ENCODE data around the gene DNM3. TPM values are rescaled to one million over a fixed set of nuclear protein-coding genes. Genes with fewer than 3 reads are reported as not detected.

Gene DNM3
- polyA plus RNA-seq, 2 donors = 0.53 to 0.76 TPM

DNA sequence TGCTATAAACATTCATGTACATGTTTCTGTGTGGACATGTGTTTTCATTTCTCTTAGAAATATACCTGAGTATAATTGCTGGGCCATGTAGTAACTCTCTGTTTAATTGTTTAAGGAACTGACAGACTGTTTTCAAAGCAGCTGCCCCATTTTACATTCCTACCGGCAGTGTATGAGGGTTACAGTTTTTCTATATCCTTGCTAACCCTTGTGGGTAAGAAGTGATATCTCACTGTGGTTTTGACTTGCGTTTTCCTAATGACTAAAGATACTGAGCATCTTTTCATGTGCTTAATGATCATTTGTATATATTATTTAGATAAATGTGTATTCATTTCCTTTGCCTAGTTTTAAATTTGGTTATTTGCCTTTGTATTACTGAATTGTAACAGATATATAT lies 81.7 kb downstream of the DNM3 start:
- Histone ChIP-seq H3K36me3 (ENCODE audit: control insufficient read depth in 2 of 2, insufficient read depth in 2 of 2, low read length in 1 of 2) (no peaks in the 10 kb centered on the region), H3K9me3 (ENCODE audit: control insufficient read depth in 2 of 2, insufficient read depth in 1 of 2, low read depth in 1 of 2, low read length in 1 of 2) (no peaks in the 10 kb centered on the region), H3K4me1 (ENCODE audit: control insufficient read depth in 2 of 2, insufficient read depth in 2 of 2, low read length in 1 of 2) (no peaks in the 10 kb centered on the region), H3K27ac (ENCODE audit: low read depth in 2 of 2, low read length in 1 of 2) (no peak overlapping the region), H3K4me3 (ENCODE audit: low read depth in 1 of 2, low read length in 2 of 2) (no peak overlapping the region), H3K27me3 (ENCODE audit: control insufficient read depth in 1 of 2, insufficient read depth in 2 of 2, low read length in 2 of 2) (no peaks in the 10 kb centered on the region)
- 64 to 70% methylated on average over 2 of the region's 2 CpGs for WGBS, 2 donors

DNA sequence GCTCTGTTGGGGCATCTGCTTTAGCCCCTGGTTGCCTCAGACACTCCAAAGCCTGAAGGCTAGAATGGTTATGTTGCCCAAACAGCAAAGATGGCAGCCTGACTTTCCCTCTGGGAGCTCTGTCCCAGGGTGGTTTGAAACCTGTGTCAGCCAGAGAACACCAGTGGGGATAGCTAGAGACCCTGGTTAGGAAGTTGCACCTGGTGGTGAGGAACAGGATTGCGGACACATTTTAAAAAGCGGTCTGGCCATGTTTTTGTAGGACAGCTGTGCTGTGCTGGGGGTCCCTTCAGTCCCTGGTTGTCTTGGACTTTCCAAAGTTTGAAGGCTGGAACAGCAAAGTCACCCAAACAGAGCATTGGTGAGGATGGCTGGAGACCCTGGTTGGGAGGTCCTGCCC lies 87.8 kb downstream of the DNM3 start:
- Histone ChIP-seq H3K4me3 (ENCODE audit: low read depth in 1 of 2, low read length in 2 of 2) (no peak overlapping the region), H3K4me1 (ENCODE audit: control insufficient read depth in 2 of 2, insufficient read depth in 2 of 2, low read length in 1 of 2) (no peaks in the 10 kb centered on the region), H3K9me3 (ENCODE audit: control insufficient read depth in 2 of 2, insufficient read depth in 1 of 2, low read depth in 1 of 2, low read length in 1 of 2) (no peaks in the 10 kb centered on the region), H3K27ac (ENCODE audit: low read depth in 2 of 2, low read length in 1 of 2) (no peak overlapping the region), H3K36me3 (ENCODE audit: control insufficient read depth in 2 of 2, insufficient read depth in 2 of 2, low read length in 1 of 2) (no peaks in the 10 kb centered on the region), H3K27me3 (ENCODE audit: control insufficient read depth in 1 of 2, insufficient read depth in 2 of 2, low read length in 2 of 2) (no peaks in the 10 kb centered on the region)
- WGBS, 2 donors = 95 to 98% methylated on average over 2 of the region's 2 CpGs

DNA sequence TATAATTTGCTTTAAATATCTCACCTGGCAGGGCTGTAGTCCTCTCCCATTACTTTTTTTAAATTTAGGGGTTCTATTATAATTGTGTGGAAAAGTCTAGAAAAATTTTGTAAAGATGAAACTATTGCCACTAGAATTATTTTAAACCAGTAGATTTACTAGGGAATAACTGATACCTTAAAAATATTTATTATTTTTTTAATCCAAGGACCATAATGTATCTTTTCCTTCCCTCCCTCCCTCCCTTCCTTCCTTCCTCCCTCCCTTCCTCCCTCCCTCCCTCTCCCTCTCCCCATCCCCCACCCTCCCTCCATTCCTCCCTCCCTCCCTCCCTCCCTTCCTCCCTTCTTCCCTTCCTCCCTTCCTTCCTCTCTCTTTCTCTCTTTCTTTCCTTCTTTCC lies 90.5 kb downstream of the DNM3 start:
- Histone ChIP-seq H3K27me3 (ENCODE audit: control insufficient read depth in 1 of 2, insufficient read depth in 2 of 2, low read length in 2 of 2) (no peaks in the 10 kb centered on the region), H3K27ac (ENCODE audit: low read depth in 2 of 2, low read length in 1 of 2) (no peak overlapping the region), H3K9me3 (ENCODE audit: control insufficient read depth in 2 of 2, insufficient read depth in 1 of 2, low read depth in 1 of 2, low read length in 1 of 2) (no peaks in the 10 kb centered on the region), H3K4me1 (ENCODE audit: control insufficient read depth in 2 of 2, insufficient read depth in 2 of 2, low read length in 1 of 2) (no peaks in the 10 kb centered on the region), H3K4me3 (ENCODE audit: low read depth in 1 of 2, low read length in 2 of 2) (no peak overlapping the region), H3K36me3 (ENCODE audit: control insufficient read depth in 2 of 2, insufficient read depth in 2 of 2, low read length in 1 of 2) (no peaks in the 10 kb centered on the region)

DNA sequence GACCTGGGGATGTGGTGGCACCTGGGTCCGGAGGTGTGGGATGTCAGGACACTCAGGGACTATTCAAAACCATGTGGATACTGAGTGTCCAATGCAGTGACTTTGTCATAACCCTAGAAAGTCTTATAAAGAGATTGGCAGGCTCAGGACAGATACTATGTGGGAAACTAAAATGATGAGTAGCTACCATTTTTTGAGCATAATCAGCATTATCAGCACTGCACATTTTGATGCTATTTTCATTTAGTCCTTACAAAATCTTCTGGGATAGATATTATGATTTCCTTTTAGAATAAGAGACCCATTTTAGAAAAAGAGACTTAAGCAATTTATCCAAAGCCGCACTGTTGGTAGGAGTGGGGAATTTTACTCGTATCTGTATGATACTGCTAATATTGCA lies 93.4 kb downstream of the DNM3 start:
- no peaks in the 10 kb centered on the region for H3K36me3 ChIP-seq (ENCODE audit: control insufficient read depth in 2 of 2, insufficient read depth in 2 of 2, low read length in 1 of 2)
- no peak overlapping the region for H3K27ac ChIP-seq (ENCODE audit: low read depth in 2 of 2, low read length in 1 of 2)
- H3K27me3 ChIP-seq (ENCODE audit: control insufficient read depth in 1 of 2, insufficient read depth in 2 of 2, low read length in 2 of 2) = no peaks in the 10 kb centered on the region
- no peak overlapping the region for H3K4me3 ChIP-seq (ENCODE audit: low read depth in 1 of 2, low read length in 2 of 2)
- H3K9me3 ChIP-seq (ENCODE audit: control insufficient read depth in 2 of 2, insufficient read depth in 1 of 2, low read depth in 1 of 2, low read length in 1 of 2) = no peaks in the 10 kb centered on the region
- H3K4me1 ChIP-seq (ENCODE audit: control insufficient read depth in 2 of 2, insufficient read depth in 2 of 2, low read length in 1 of 2) = no peaks in the 10 kb centered on the region
- WGBS, 2 donors = 68 to 79% methylated on average over 3 of the region's 3 CpGs

DNA sequence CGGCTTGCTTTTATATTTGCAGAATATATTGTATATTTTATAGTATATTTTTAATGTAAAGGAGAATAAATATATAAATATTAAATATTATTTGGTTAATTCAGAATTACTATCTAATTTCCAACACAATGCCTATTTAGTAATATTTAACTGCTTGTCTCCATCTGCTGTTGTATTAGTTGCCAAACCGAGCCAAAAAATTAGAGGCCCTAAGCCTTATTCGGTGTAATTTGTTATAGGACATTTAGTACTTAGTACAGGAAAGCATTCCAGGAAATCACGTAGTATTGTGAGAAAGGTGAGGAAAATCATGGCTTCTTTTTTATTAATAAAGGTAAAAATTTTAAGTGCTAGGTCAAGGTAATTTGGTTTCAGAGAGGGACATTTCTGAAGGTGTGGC lies 93.8 kb downstream of the DNM3 start:
- WGBS, 2 donors = 91 to 96% methylated on average over 4 of the region's 4 CpGs

DNA sequence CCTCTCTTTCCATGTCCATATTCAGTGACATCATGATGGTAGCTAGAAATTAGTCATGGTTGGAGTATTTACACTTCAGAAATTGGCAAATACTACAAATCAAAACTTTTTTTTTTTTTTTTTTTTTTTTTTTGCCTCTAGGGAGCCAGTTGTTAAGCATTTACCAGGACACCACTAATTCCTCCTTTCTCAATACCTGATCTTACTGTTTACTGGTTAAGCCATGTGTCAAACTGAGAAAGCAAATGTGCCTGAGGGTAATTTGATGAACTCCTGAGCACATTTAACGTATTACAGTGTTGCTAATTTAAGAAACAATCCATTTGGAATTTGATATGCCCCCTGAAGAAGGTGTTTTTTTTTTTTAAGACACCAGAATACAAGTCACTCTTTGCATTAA lies 94.4 kb downstream of the DNM3 start:
- Histone ChIP-seq H3K9me3 (ENCODE audit: control insufficient read depth in 2 of 2, insufficient read depth in 1 of 2, low read depth in 1 of 2, low read length in 1 of 2) (no peaks in the 10 kb centered on the region), H3K27ac (ENCODE audit: low read depth in 2 of 2, low read length in 1 of 2) (no peak overlapping the region), H3K27me3 (ENCODE audit: control insufficient read depth in 1 of 2, insufficient read depth in 2 of 2, low read length in 2 of 2) (no peaks in the 10 kb centered on the region), H3K36me3 (ENCODE audit: control insufficient read depth in 2 of 2, insufficient read depth in 2 of 2, low read length in 1 of 2) (no peaks in the 10 kb centered on the region), H3K4me1 (ENCODE audit: control insufficient read depth in 2 of 2, insufficient read depth in 2 of 2, low read length in 1 of 2) (no peaks in the 10 kb centered on the region), H3K4me3 (ENCODE audit: low read depth in 1 of 2, low read length in 2 of 2) (no peak overlapping the region)
- WGBS, 2 donors = 56 to 70% methylated on average over 1 of the region's 1 CpG

More for the DNA sequence above, 93.8 kb downstream of the DNM3 start:
- H3K4me1 ChIP-seq (ENCODE audit: control insufficient read depth in 2 of 2, insufficient read depth in 2 of 2, low read length in 1 of 2) = no peaks in the 10 kb centered on the region
- H3K27ac ChIP-seq (ENCODE audit: low read depth in 2 of 2, low read length in 1 of 2) = no peak overlapping the region
- H3K4me3 ChIP-seq (ENCODE audit: low read depth in 1 of 2, low read length in 2 of 2) = no peak overlapping the region
- H3K36me3 ChIP-seq (ENCODE audit: control insufficient read depth in 2 of 2, insufficient read depth in 2 of 2, low read length in 1 of 2) = no peaks in the 10 kb centered on the region
- no peaks in the 10 kb centered on the region for H3K27me3 ChIP-seq (ENCODE audit: control insufficient read depth in 1 of 2, insufficient read depth in 2 of 2, low read length in 2 of 2)
- no peaks in the 10 kb centered on the region for H3K9me3 ChIP-seq (ENCODE audit: control insufficient read depth in 2 of 2, insufficient read depth in 1 of 2, low read depth in 1 of 2, low read length in 1 of 2)

DNA sequence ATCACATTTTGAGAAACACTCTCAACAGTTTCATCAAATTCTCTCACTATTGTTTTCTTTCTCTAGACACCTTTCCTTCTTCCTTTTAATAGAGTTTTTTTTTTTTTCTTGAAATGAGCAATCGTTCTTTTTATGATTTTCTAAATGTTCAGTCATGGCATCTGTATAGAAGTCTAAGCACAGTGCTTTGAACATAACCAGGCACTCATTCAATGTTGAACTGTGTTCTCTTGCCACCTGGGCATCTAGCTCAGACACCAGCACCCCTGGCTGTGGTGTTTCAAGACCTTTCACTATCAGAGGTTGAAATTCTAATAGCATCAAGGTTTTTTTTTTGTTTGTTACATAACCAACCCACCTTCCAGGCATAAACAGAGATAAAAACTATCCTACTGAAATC lies 96.6 kb downstream of the DNM3 start:
- H3K4me3 ChIP-seq (ENCODE audit: low read depth in 1 of 2, low read length in 2 of 2) = no peak overlapping the region
- 52 to 57% methylated on average over 1 of the region's 1 CpG for WGBS, 2 donors
- H3K9me3 ChIP-seq (ENCODE audit: control insufficient read depth in 2 of 2, insufficient read depth in 1 of 2, low read depth in 1 of 2, low read length in 1 of 2) = no peaks in the 10 kb centered on the region

DNA sequence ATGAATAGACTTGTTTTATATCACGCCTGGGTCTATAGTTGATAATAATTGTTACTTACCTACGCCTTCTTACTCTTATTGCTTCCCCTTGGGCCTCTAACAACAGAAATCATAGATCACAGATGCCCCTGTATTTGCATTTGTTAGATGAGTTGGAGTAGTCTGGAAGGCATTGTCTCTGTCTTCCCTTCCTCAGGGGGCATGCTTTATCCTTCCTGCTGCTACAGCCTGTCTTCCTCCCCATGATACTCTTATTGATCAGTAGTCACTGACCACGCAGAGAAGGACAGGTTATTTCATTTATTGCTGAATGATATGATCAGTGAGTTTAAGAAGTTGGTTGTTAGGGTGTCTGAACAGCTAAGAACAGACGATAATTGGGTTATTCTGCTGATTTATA lies 98.4 kb downstream of the DNM3 start:
- Histone ChIP-seq H3K27ac (ENCODE audit: low read depth in 2 of 2, low read length in 1 of 2) (no peak overlapping the region), H3K27me3 (ENCODE audit: control insufficient read depth in 1 of 2, insufficient read depth in 2 of 2, low read length in 2 of 2) (no peaks in the 10 kb centered on the region), H3K36me3 (ENCODE audit: control insufficient read depth in 2 of 2, insufficient read depth in 2 of 2, low read length in 1 of 2) (no peaks in the 10 kb centered on the region), H3K4me1 (ENCODE audit: control insufficient read depth in 2 of 2, insufficient read depth in 2 of 2, low read length in 1 of 2) (no peaks in the 10 kb centered on the region), H3K9me3 (ENCODE audit: control insufficient read depth in 2 of 2, insufficient read depth in 1 of 2, low read depth in 1 of 2, low read length in 1 of 2) (no peaks in the 10 kb centered on the region), H3K4me3 (ENCODE audit: low read depth in 1 of 2, low read length in 2 of 2) (no peak overlapping the region)
- 75 to 76% methylated on average over 4 of the region's 4 CpGs for WGBS, 2 donors

More for the DNA sequence above, 96.6 kb downstream of the DNM3 start:
- Histone ChIP-seq H3K36me3 (ENCODE audit: control insufficient read depth in 2 of 2, insufficient read depth in 2 of 2, low read length in 1 of 2) (no peaks in the 10 kb centered on the region), H3K4me1 (ENCODE audit: control insufficient read depth in 2 of 2, insufficient read depth in 2 of 2, low read length in 1 of 2) (no peaks in the 10 kb centered on the region), H3K27me3 (ENCODE audit: control insufficient read depth in 1 of 2, insufficient read depth in 2 of 2, low read length in 2 of 2) (no peaks in the 10 kb centered on the region), H3K27ac (ENCODE audit: low read depth in 2 of 2, low read length in 1 of 2) (no peak overlapping the region)

DNA sequence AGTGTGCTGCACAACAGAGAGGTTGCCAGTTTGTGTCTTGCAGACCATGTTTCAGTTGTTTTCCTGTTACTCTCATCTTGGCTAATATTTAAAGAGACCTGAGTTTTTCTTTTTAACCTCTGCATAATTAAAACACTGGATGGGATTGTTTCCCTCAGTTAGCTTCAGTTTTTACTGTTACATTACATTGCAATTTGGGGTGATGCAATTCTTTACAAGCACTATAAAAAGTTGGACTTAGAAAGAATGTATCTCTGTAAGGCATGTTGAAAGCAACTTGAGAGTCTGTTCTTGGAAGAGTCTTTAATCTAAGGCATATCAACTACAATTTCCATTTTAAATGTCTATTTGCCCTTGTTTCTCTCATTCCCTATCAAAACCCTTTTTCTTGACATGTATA lies 99.1 kb downstream of the DNM3 start:
- Histone ChIP-seq H3K27ac (ENCODE audit: low read depth in 2 of 2, low read length in 1 of 2) (no peak overlapping the region), H3K27me3 (ENCODE audit: control insufficient read depth in 1 of 2, insufficient read depth in 2 of 2, low read length in 2 of 2) (no peaks in the 10 kb centered on the region), H3K36me3 (ENCODE audit: control insufficient read depth in 2 of 2, insufficient read depth in 2 of 2, low read length in 1 of 2) (no peaks in the 10 kb centered on the region), H3K9me3 (ENCODE audit: control insufficient read depth in 2 of 2, insufficient read depth in 1 of 2, low read depth in 1 of 2, low read length in 1 of 2) (no peaks in the 10 kb centered on the region), H3K4me3 (ENCODE audit: low read depth in 1 of 2, low read length in 2 of 2) (no peak overlapping the region), H3K4me1 (ENCODE audit: control insufficient read depth in 2 of 2, insufficient read depth in 2 of 2, low read length in 1 of 2) (no peaks in the 10 kb centered on the region)

DNA sequence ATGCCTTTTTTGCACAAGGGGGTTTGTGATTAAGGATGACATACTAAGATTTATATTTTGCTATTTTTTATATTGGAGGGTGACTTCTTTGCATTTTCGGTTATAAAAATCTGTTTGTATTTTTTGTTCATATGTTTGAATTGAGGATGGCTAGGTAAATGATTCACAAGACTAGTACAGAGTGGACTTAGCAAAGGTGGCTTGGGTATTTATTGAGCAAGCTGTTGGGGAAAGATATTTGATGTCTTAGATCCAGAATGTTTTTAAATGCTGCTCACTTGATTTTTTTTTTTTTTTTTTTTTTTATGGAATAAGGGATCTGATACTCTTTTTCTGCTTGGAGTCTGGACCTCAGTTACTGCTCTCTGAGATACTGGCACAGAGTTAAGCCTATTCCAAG lies 100.6 kb downstream of the DNM3 start:
- H3K4me3 ChIP-seq (ENCODE audit: low read depth in 1 of 2, low read length in 2 of 2) = no peak overlapping the region
- WGBS, 2 donors = 85 to 96% methylated on average over 1 of the region's 1 CpG
- H3K4me1 ChIP-seq (ENCODE audit: control insufficient read depth in 2 of 2, insufficient read depth in 2 of 2, low read length in 1 of 2) = no peaks in the 10 kb centered on the region
- H3K9me3 ChIP-seq (ENCODE audit: control insufficient read depth in 2 of 2, insufficient read depth in 1 of 2, low read depth in 1 of 2, low read length in 1 of 2) = no peaks in the 10 kb centered on the region
- no peak overlapping the region for H3K27ac ChIP-seq (ENCODE audit: low read depth in 2 of 2, low read length in 1 of 2)
- H3K27me3 ChIP-seq (ENCODE audit: control insufficient read depth in 1 of 2, insufficient read depth in 2 of 2, low read length in 2 of 2) = no peaks in the 10 kb centered on the region
- H3K36me3 ChIP-seq (ENCODE audit: control insufficient read depth in 2 of 2, insufficient read depth in 2 of 2, low read length in 1 of 2) = no peaks in the 10 kb centered on the region
